Head of caudate nucleus (tissue), 42 donors: ENCODE data around the gene PPP1R2.
"Not testable (repeated sequence)": the region's sequence is repeated elsewhere in the genome, so short reads cannot be mapped to it uniquely, and the experiment has no call there.

Experiments
- DNase-seq, 42 donors: peaks; one replicate each; pipeline versions ENCODE4 v3.0.0 to v3.0.0-alpha.2; 2020 to 2021; ENCODE audit warnings: mixed read lengths in 7 of 42
- intact Hi-C: fragments of 100-400 bp; cut with DNase I; formaldehyde crosslinking; loops from one replicate; pipeline ENCODE4 v1.15.0; 2022

The PPP1R2 gene

GRCh38 chr3:195544230-195544536 is 1.1 kb upstream of the PPP1R2 start:
- intact Hi-C loops, result loop anchor here (10.0 kb wide), 1 partner anchor 99 kb away; the partner anchor contains the start of gene ACAP2
- DNase-seq, result no peak

- intact Hi-C loops, result loop anchor here (10.0 kb wide), 1 partner anchor 99 kb away; the partner anchor contains the start of gene ACAP2
- peak in 13 of 42 donors; percentile 8 to 45 (median 27) for DNase-seq
Observed at GRCh38 chr3:195543500-195544229, 540 bp upstream of the PPP1R2 start.

- no peak for DNase-seq
- intact Hi-C loops, result loop anchor here (10.0 kb wide), 1 partner anchor 98 kb away; the partner anchor contains the start of gene ACAP2
Observed at GRCh38 chr3:195542316-195542697, 818 bp downstream of the PPP1R2 start.

- intact Hi-C loops, result loop anchor here (10.0 kb wide), 1 partner anchor 96 kb away; the partner anchor contains the start of gene ACAP2
- DNase-seq, result no peak
Observed at GRCh38 chr3:195540511-195540910, 2.6 kb downstream of the PPP1R2 start.

DNA sequence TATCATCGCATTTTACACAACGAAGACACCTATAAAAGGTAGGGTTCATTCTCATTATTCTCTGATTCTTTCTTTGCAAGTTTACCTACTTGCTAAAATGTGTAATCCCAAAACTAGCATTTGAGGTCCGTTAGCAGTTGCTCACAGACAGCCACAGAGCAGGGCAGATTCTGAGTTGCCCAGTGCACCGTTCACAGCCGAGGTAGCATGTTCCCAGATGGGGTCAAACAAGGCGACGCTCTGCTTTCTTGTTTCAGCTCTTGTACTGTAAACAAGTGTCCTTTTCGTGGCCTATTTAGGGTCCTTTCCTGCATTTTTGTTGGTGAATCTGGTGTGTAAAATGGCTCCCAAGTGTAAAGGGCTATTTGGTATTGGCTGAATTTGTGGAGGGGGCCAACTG is 3.1 kb downstream of the PPP1R2 start:
- intact Hi-C loops, result loop anchor here (10.0 kb wide), 1 partner anchor 95 kb away; the partner anchor contains the start of gene ACAP2
- no peak for DNase-seq

DNA sequence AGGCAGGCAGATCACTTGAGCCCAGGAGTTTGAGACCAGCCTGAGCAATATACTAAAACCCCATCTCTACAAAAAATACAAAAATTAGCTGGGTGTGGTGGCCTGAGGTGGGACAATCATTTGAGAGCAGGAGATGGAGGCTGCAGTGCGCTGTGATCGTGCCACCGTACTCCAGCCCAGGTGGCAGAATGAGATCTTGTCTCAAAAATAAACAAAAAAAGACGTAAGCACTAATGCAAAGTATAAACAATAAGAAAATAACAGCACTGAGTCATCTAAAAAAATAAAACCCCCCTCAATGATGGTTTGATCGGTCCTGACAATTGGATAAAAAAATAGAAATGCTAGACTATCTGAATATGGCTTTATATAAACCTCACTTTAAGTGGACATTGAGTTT is 3.6 kb downstream of the PPP1R2 start:
- intact Hi-C loops, result no loop called here

GRCh38 chr3:195537995-195538394 is 5.1 kb downstream of the PPP1R2 start:
- DNase-seq, result no peak
- intact Hi-C loops, result no loop called here

More for the DNA sequence above, 3.6 kb downstream of the PPP1R2 start:
- DNase-seq, result no peak

GRCh38 chr3:195535293-195535692 is 7.8 kb downstream of the PPP1R2 start:
- no peak for DNase-seq
- intact Hi-C loops, result no loop called here

DNA sequence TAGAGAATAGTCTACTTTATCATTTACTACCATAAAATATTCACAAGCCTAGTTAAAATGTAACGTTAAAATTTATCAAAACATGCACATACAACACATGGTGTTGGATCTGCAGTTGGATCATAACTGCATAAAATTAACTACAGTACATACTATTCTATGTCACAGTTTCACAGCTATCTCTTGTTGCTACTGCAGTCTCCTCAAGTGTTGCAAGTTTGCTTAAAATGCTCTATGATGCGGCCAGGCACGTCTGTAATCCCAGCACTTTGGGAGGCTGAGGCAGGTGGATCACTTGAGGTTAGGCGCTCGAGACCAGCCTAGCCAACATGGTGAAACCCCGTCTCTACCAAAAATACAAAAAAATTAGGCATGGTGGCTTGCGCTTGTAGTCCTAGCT is 10.3 kb downstream of the PPP1R2 start:
- DNase-seq, result no peak
- intact Hi-C loops, result no loop called here

DNA sequence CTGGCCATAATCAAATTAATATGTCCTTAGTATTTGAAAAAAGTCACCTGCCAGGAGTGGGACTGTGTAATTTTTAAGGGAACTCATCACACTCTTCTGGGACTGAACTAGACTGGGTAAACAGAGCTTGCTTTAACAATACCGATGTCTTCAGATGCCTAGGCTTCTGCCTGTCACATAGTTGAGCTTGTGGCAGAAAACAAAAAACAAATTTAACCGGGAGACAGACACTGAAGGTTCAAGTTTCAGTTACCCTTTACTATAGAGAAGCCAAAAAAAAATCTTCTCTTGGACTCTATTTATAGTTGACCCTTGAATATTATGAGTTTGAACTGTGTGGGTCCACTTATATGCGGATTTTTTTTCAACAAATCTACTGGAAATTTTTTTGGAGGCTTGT is 10.8 kb downstream of the PPP1R2 start:
- no peak for DNase-seq
- intact Hi-C loops, result no loop called here

- intact Hi-C loops, result no loop called here
Observed at GRCh38 chr3:195531683-195532082, 11.4 kb downstream of the PPP1R2 start.

DNA sequence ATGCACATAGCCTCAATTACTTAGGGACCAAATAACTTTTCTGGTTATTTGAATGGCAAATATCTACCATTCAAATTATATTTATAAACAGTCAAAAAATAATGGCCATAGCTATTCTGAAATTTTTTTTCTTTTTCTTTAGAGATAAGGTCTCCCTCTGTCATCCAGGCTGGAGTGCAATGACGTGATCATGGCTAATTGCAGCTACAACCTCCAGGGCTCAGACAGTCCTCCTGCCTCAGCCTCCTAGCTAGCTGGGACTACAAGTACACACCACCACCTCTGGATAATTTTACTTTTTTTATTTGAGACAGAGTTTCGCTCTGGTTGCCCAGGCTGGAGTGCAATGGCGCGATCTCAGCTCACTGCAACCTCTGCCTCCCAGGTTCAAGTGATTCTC is 16.6 kb downstream of the PPP1R2 start:
- no peak for DNase-seq
- intact Hi-C loops, result no loop called here

More at GRCh38 chr3:195531683-195532082, 11.4 kb downstream of the PPP1R2 start:
- DNase-seq, result no peak

DNA sequence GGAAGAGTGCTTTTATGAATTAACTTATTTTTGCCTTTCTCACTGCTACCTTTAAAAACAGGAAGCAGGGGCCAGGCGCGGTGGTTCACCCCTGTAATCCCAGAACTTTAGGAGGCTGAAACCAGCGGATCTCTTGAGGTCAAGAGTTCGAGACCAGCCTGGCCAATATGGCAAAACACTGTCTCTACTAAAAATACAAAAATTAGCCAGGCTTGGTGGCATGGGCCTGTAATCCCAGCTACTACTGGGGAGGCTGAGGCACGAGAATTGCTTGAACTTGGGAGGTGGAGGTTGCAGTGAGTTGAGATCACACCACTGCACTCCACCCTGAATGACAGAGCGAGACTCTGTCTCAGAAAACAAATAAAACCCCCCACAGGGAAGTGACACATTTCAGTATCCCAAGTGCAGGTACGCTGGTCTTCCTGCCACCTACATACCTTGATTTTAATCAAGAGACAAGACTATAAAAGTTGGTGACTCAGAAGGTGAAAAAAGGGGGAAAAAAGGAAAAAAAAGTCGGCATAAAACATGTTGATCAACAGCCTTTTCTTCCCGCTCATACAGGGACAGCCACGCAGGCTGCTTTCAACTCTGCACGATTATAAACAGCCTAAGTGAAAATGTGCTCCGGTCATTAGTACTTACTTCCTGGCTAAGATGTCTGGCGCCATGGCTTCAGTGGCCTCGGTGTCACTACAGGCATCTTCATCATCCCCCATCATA is 18.8 kb downstream of the PPP1R2 start:
- intact Hi-C loops, result loop anchor here (5.0 kb wide), 1 partner anchor 842 kb away; no protein-coding TSS in a partner anchor
- DNase-seq, result no peak

GRCh38 chr3:195522254-195523023 is 20.7 kb downstream of the PPP1R2 start:
- peak in 4 of 42 donors; percentile 29 to 78 (median 40) for DNase-seq
- intact Hi-C loops, result loop anchor here (5.0 kb wide), 1 partner anchor 840 kb away; no protein-coding TSS in a partner anchor

GRCh38 chr3:195517030-195517429 is 26.1 kb downstream of the PPP1R2 start:
- intact Hi-C loops, result no loop called here
- DNase-seq, result no peak

DNA sequence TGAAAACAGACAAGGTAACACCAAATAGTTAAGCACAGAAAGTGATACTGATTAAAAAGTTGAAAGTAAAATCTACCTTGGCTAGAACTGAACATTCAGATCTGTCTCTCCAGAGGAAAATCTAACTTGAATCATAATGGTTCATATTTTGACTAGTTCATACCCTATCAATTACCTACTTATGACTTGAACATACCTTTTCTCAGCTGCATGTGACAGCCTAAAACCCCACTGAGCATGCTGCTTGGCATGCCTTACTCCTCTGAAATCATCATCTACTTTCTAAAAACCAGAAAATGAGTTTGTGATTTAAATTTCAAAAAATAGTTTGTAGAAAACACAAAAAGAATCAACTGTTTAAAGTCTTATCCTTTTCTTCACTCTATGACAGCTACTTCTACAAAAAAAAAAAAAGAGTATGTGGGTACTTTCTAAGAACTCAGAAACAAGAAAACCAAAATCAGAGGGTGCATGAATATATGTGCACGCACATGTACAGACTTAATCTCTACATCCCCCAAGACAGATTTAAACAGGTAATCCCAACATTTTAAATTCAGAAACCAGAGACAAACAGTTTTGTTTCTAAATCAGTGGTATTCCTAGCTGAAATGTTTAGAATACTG is 28.4 kb downstream of the PPP1R2 start:
- intact Hi-C loops, DNase-seq: not testable (repeated sequence)

DNA sequence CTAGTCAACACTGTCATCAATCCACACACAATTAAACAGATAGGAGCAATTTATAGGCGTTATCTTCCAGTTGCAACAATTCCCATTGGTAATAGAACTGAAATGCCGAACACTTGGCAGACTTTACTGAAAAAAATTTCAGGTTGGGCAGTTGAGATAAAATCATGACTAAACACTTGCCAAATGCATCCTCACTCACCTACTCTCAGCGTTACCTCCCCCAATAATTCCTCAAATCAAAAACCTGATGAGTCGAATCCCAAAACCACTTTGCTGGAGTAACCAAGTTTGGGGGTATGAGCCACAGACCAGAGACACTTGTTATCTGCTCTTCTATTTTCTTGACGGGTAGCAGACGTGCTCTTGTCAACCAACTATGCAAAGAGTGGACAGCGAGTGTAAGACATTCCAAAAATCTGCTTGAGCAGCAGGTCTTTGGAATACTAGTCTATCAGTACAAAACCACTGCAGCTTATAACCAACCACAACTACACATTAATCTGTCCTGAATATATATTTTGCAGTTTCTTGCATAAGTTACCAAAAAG is 30.3 kb downstream of the PPP1R2 start:
- intact Hi-C loops, result no loop called here
- no peak for DNase-seq

GRCh38 chr3:195511136-195511535 is 32.0 kb downstream of the PPP1R2 start:
- intact Hi-C loops, result no loop called here
- no peak for DNase-seq

DNA sequence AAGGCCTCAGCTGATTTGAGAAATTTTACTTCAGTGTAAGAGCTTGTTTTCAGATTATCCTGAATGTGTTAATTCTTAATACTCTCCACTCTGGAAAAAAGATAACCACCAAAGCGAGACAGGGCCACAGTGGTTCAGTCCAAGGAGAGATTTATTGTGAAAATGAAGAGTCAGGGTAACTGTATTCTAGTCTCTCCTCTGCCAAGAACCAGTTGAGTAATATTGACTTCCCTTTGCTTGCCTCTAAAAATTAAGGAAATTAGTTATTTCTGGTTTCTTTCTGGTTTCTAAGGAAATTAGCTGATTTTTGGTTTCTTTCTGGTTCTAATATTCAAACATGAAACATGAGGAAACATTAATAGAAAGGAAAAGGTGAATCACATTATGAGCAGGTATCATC is 34.9 kb downstream of the PPP1R2 start:
- intact Hi-C loops, result no loop called here
- DNase-seq, result no peak
